H54 (cell line): Measurements from ENCODE around the gene IP6K1.

ENCODE experiments used
- DNase-seq: peaks from one replicate; pipeline ENCODE4 v3.0.0; 2011; ENCODE audit warnings: low spot score, mixed read lengths; ENCODE audit not compliant: insufficient read length
- FAIRE-seq: peaks from 3 replicates; lab custom pipeline; 2011; peaks lifted over from hg19 to GRCh38; lab: Jason Lieb, UNC
- POLR2A ChIP-seq: IDR thresholded peaks from 2 replicates; pipeline ENCODE4 v1.6.1; 2011; ENCODE audit warnings: low read depth, mild to moderate bottlenecking, low read length

Gene IP6K1

GRCh38 chr3:49734752-49735151 is 51.6 kb downstream of the IP6K1 start:
- no peak for TF ChIP-seq POLR2A

GRCh38 chr3:49733551-49733950 is 52.8 kb downstream of the IP6K1 start:
- FAIRE-seq, result no peak
- TF ChIP-seq POLR2A, result no peak
- no peak for DNase-seq

More at GRCh38 chr3:49734752-49735151, 51.6 kb downstream of the IP6K1 start:
- no peak for FAIRE-seq
- no peak for DNase-seq

GRCh38 chr3:49732597-49732996 is 53.7 kb downstream of the IP6K1 start:
- no peak for FAIRE-seq
- no peak for DNase-seq
- no peak for TF ChIP-seq POLR2A

GRCh38 chr3:49729966-49730609 is 56.3 kb downstream of the IP6K1 start:
- DNase-seq (no peak), FAIRE-seq (no peak)
- no peak for TF ChIP-seq POLR2A

GRCh38 chr3:49727924-49728361 is 58.4 kb downstream of the IP6K1 start:
- no peak for TF ChIP-seq POLR2A
- FAIRE-seq (no peak), DNase-seq (no peak)

- DNase-seq (no peak), FAIRE-seq (no peak)
- TF ChIP-seq POLR2A, result no peak
Observed at GRCh38 chr3:49727154-49727923, 59.0 kb downstream of the IP6K1 start.

- no peak for TF ChIP-seq POLR2A
- FAIRE-seq (no peak), DNase-seq (no peak)
Observed at GRCh38 chr3:49725906-49726681, 60.2 kb downstream of the IP6K1 start.

- FAIRE-seq, result no peak
- DNase-seq, result no peak
Observed at GRCh38 chr3:49724586-49724985, 61.8 kb downstream of the IP6K1 start.

GRCh38 chr3:49723628-49724551 is 62.5 kb downstream of the IP6K1 start, which contains the start of gene GMPPB:
TSS of gene GMPPB (minus strand) at chr3:49723951. CDS start at chr3:49723726, 225 bp downstream.
- peak; percentile 20 for FAIRE-seq
- peak; percentile 99 for DNase-seq
- peak; percentile 65 for TF ChIP-seq POLR2A

More at GRCh38 chr3:49724586-49724985, 61.8 kb downstream of the IP6K1 start:
- TF ChIP-seq POLR2A, result no peak

GRCh38 chr3:49723296-49723627 is 63.1 kb downstream of the IP6K1 start:
- no peak for TF ChIP-seq POLR2A

GRCh38 chr3:49722896-49723295 is 63.4 kb downstream of the IP6K1 start:
- no peak for DNase-seq
- no peak for TF ChIP-seq POLR2A
- no peak for FAIRE-seq

More at GRCh38 chr3:49723296-49723627, 63.1 kb downstream of the IP6K1 start:
- DNase-seq (no peak), FAIRE-seq (no peak)

GRCh38 chr3:49721896-49722781 is 64.2 kb downstream of the IP6K1 start:
- no peak for TF ChIP-seq POLR2A
- DNase-seq (no peak), FAIRE-seq (no peak)
